ENCODE results near the gene NECAB2. TPM values are rescaled to one million over a fixed set of nuclear protein-coding genes. Genes with fewer than 3 reads are reported as not detected.
A peak's percentile ranks its signal among the peaks of the same experiment; 100 is the strongest.

NECAB2 gene
- total RNA-seq, 3 donors from 2014 or later = 1.5 TPM; not detected in 2

- Histone ChIP-seq H3K36me3 (no peaks in the 10 kb centered on the region), H3K4me1 (no peaks in the 10 kb centered on the region), H3K27ac (no peak overlapping the region), H3K4me3 (no peak overlapping the region), H3K9me3 (no peaks in the 10 kb centered on the region), H3K27me3 (no peaks in the 10 kb centered on the region)
- DNase-seq (ENCODE audit: low spot score in 2 of 2) = no peak
- intact Hi-C loops (cut with DNase I; ENCODE audit: low total_unique reads) = no loop called here
- no peak for TF ChIP-seq CTCF (IDR thresholded peaks at IDR 0.05)
- no peak for TF ChIP-seq POLR2A (IDR thresholded peaks at IDR 0.05)
- no peak for TF ChIP-seq POLR2AphosphoS5 (IDR thresholded peaks at IDR 0.05)
These were observed 42.7 kb upstream of the NECAB2 start for GRCh38 chr16:83925095-83925905.

- H3K36me3 ChIP-seq = no peaks in the 10 kb centered on the region
- intact Hi-C loops (cut with DNase I; ENCODE audit: low total_unique reads) = no loop called here
These were observed 41.9 kb upstream of the NECAB2 start for GRCh38 chr16:83925957-83926725.

GRCh38 chr16:83926726-83927397, 41.2 kb upstream of the NECAB2 start:
- DNase-seq (ENCODE audit: low spot score in 2 of 2) = peak; percentile 67 to 90

More at GRCh38 chr16:83925957-83926725, 41.9 kb upstream of the NECAB2 start:
- no peak for DNase-seq (ENCODE audit: low spot score in 2 of 2)
- no peaks in the 10 kb centered on the region for H3K9me3 ChIP-seq
- TF ChIP-seq POLR2A (IDR thresholded peaks at IDR 0.05) (no peak), POLR2AphosphoS5 (IDR thresholded peaks at IDR 0.05) (no peak), CTCF (IDR thresholded peaks at IDR 0.05) (no peak)
- H3K27me3 ChIP-seq = no peaks in the 10 kb centered on the region
- H3K4me1 ChIP-seq = no peaks in the 10 kb centered on the region
- peak overlapping the region; percentile 39 to 85 for H3K27ac ChIP-seq
- H3K4me3 ChIP-seq = peak overlapping the region in 2 of 3 donors; percentile 46 to 47

GRCh38 chr16:83928341-83929055, 39.5 kb upstream of the NECAB2 start:
- Histone ChIP-seq H3K27ac (no peak overlapping the region), H3K9me3 (no peaks in the 10 kb centered on the region), H3K4me1 (no peaks in the 10 kb centered on the region), H3K36me3 (no peaks in the 10 kb centered on the region), H3K4me3 (no peak overlapping the region), H3K27me3 (no peaks in the 10 kb centered on the region)
- no peak for DNase-seq (ENCODE audit: low spot score in 2 of 2)
- TF ChIP-seq POLR2A (IDR thresholded peaks at IDR 0.05) = no peak
- no peak for TF ChIP-seq CTCF (IDR thresholded peaks at IDR 0.05)
- TF ChIP-seq POLR2AphosphoS5 (IDR thresholded peaks at IDR 0.05) = no peak
- intact Hi-C loops (cut with DNase I; ENCODE audit: low total_unique reads) = no loop called here

More at GRCh38 chr16:83926726-83927397, 41.2 kb upstream of the NECAB2 start:
- H3K36me3 ChIP-seq = no peaks in the 10 kb centered on the region
- H3K27ac ChIP-seq = peak overlapping the region; percentile 56 to 85
- intact Hi-C loops (cut with DNase I; ENCODE audit: low total_unique reads) = no loop called here
- no peaks in the 10 kb centered on the region for H3K9me3 ChIP-seq
- no peaks in the 10 kb centered on the region for H3K27me3 ChIP-seq
- H3K4me3 ChIP-seq = peak overlapping the region in 2 of 3 donors; percentile 46 to 47
- TF ChIP-seq CTCF (IDR thresholded peaks at IDR 0.05) = peak; percentile 71 to 92 (median 83)
- no peak for TF ChIP-seq POLR2A (IDR thresholded peaks at IDR 0.05)
- TF ChIP-seq POLR2AphosphoS5 (IDR thresholded peaks at IDR 0.05) = peak in 1 of 3 donors; percentile 22
- no peaks in the 10 kb centered on the region for H3K4me1 ChIP-seq
